ENCODE data around the gene POC1A.

GRCh38 chr3:52200981-52201679 is 46.9 kb upstream of the POC1A start:
- TF ChIP-seq, protein P1, sequence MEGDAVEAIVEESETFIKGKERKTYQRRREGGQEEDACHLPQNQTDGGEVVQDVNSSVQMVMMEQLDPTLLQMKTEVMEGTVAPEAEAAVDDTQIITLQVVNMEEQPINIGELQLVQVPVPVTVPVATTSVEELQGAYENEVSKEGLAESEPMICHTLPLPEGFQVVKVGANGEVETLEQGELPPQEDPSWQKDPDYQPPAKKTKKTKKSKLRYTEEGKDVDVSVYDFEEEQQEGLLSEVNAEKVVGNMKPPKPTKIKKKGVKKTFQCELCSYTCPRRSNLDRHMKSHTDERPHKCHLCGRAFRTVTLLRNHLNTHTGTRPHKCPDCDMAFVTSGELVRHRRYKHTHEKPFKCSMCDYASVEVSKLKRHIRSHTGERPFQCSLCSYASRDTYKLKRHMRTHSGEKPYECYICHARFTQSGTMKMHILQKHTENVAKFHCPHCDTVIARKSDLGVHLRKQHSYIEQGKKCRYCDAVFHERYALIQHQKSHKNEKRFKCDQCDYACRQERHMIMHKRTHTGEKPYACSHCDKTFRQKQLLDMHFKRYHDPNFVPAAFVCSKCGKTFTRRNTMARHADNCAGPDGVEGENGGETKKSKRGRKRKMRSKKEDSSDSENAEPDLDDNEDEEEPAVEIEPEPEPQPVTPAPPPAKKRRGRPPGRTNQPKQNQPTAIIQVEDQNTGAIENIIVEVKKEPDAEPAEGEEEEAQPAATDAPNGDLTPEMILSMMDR (IDR thresholded peaks at IDR 0.05; ENCODE audit: low read depth, low read length, poor library complexity, severe bottlenecking) = no peak
- TF ChIP-seq EZH2phosphoT487 (IDR thresholded peaks at IDR 0.05; ENCODE audit: borderline replicate concordance, low read length) = no peak
